ENCODE data around the gene SMG6.

DNA sequence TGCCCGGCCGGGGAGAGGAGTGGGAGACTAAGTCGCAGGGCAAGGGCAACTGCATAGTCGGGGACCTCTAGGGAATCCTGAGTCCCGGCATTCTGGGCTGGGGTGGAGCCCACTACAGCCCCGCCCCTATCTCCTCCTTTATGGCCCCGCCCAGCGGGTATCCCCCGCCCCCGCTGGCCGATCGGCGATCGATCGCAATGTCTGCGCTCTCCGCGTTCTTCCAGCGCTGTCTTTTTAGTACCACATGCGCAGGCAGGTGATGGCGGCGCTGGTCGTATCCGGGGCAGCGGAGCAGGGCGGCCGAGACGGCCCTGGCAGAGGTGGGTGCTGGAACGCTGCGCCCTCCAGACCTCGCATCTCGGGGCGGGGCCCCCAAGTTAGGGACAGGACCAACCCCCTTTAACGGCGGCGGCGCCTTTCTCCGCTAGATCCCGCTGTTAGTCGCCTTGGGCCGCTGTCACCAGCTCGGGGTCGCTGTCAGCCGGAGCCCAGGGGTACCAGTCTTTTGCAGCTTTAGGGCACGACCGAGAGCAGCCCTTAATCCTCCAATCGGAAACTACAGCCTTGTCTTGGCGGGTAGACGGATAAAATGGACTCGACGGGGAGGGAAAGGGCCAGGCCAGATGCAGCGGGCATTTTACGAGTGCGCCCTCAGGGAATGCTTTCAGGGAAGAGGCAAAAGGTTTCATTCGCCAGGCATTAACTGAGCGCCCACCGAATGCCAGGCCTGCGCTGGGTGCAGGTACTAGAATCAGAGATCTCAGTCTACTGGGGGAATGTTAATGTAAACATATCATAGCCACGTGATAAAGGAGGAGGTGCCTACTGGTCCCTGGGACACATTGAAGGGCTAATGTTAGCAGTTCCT lies 273.4 kb downstream of the SMG6 start, which contains the start of gene DPH1:
- TF ChIP-seq, protein P1, sequence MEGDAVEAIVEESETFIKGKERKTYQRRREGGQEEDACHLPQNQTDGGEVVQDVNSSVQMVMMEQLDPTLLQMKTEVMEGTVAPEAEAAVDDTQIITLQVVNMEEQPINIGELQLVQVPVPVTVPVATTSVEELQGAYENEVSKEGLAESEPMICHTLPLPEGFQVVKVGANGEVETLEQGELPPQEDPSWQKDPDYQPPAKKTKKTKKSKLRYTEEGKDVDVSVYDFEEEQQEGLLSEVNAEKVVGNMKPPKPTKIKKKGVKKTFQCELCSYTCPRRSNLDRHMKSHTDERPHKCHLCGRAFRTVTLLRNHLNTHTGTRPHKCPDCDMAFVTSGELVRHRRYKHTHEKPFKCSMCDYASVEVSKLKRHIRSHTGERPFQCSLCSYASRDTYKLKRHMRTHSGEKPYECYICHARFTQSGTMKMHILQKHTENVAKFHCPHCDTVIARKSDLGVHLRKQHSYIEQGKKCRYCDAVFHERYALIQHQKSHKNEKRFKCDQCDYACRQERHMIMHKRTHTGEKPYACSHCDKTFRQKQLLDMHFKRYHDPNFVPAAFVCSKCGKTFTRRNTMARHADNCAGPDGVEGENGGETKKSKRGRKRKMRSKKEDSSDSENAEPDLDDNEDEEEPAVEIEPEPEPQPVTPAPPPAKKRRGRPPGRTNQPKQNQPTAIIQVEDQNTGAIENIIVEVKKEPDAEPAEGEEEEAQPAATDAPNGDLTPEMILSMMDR (IDR thresholded peaks at IDR 0.05): no peak
- TF ChIP-seq POLR2A (IDR thresholded peaks at IDR 0.05) (peak in 1 of 2 donors; percentile 33), EP300 (IDR thresholded peaks at IDR 0.05) (no peak)

Data from sigmoid colon (tissue), 4 donors.